Osteoblast (primary cell): ENCODE data around the gene PDGFRA. TPM values are rescaled to one million over a fixed set of nuclear protein-coding genes. Genes with fewer than 3 reads are reported as not detected.
A peak's percentile ranks its signal among the peaks of the same experiment; 100 is the strongest.

Source experiments
- DNase-seq: peaks from one replicate; pipeline ENCODE4 v3.0.0; 2011; ENCODE audit warnings: low spot score, mixed read lengths; ENCODE audit not compliant: insufficient read length; ENCODE audit errors: missing footprints
- H2AFZ ChIP-seq: 2 replicates; pipeline ENCODE4 v1.6.0; 2011; ENCODE audit warnings: mild to moderate bottlenecking, low read length
- H3K27ac ChIP-seq: 2 replicates; pipeline ENCODE4 v1.5.1; 2011; ENCODE audit warnings: mild to moderate bottlenecking, low read depth, low read length, moderate library complexity
- H3K27me3 ChIP-seq: 2 replicates; pipeline ENCODE4 v1.6.0; 2012; ENCODE audit warnings: mild to moderate bottlenecking, control low read depth, inconsistent platforms, low read length, moderate library complexity; ENCODE audit not compliant: insufficient read depth
- H3K36me3 ChIP-seq: 2 replicates; pipeline ENCODE4 v1.5.1; 2011; ENCODE audit warnings: mild to moderate bottlenecking, low read length, control low read depth, moderate library complexity; ENCODE audit not compliant: insufficient read depth
- H3K4me1 ChIP-seq: 2 replicates; pipeline ENCODE4 v1.5.1; 2011; ENCODE audit warnings: mild to moderate bottlenecking, low read length, control low read depth, moderate library complexity; ENCODE audit not compliant: insufficient read depth
- H3K4me2 ChIP-seq: 2 replicates; pipeline ENCODE4 v1.6.0; 2011; ENCODE audit warnings: mild to moderate bottlenecking, low read length; ENCODE audit not compliant: insufficient read depth
- H3K4me3 ChIP-seq: fragments of 200-600 bp; sonication (generic); 3 replicates; pipeline ENCODE4 v1.5.1; 2012; ENCODE audit warnings: mild to moderate bottlenecking, low read length, inconsistent platforms; ENCODE audit not compliant: insufficient read depth
- H3K79me2 ChIP-seq: 2 replicates; pipeline ENCODE4 v1.6.0; 2012; ENCODE audit warnings: mild to moderate bottlenecking, low read length, control low read depth, inconsistent platforms; ENCODE audit not compliant: insufficient read depth
- H3K9me3 ChIP-seq: 2 replicates; pipeline ENCODE4 v1.5.1; 2011; ENCODE audit warnings: low read depth, low read length, control low read depth
- H4K20me1 ChIP-seq: 2 replicates; pipeline ENCODE4 v1.6.0; 2012; ENCODE audit warnings: mild to moderate bottlenecking, low read length, control low read depth; ENCODE audit not compliant: insufficient read depth
- total RNA-seq: library from RNA; depleted of rRNA; stranded (reverse); fragments of >200 nt; gene quantifications from 2 replicates; pipeline ENCODE4 v1.2.3, GENCODE V29; 2012
- TF ChIP-seq, protein P1 (sequence below): IDR thresholded peaks from 2 replicates; pipeline ENCODE4 v1.5.1; 2011; ENCODE audit warnings: mild to moderate bottlenecking, low read depth, low read length, moderate library complexity; ENCODE audit errors: extremely low read depth

The PDGFRA gene
- total RNA-seq, 1 donor = 316 TPM

DNA sequence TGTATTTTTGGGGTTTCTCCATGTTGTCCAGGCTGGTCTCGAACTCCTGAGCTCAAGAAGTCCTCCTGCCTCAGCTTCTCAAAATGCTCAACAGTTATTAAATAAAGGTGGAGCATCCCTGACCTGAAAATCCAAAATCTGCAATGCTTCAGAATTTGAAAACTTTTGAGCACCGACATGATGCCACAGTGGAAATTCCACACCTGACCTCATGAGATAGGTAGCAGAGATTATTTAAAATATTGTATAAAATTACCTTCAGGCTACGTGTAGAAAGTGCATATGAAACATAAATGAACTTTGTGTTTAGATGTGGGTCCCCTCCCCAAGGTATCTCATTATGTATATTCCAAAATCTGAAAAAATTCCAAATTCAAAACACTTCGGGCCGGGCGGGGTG, 42.7 kb upstream of the PDGFRA start:
- Histone ChIP-seq H3K27me3 (no peaks in the 10 kb centered on the region), H3K9me3 (no peaks in the 10 kb centered on the region), H3K79me2 (no peaks in the 10 kb centered on the region), H3K27ac (no peak overlapping the region), H2AFZ (no peak overlapping the region), H4K20me1 (no peaks in the 10 kb centered on the region), H3K4me3 (no peak overlapping the region), H3K4me2 (no peak overlapping the region), H3K36me3 (no peaks in the 10 kb centered on the region), H3K4me1 (no peaks in the 10 kb centered on the region)
- TF ChIP-seq, protein P1, sequence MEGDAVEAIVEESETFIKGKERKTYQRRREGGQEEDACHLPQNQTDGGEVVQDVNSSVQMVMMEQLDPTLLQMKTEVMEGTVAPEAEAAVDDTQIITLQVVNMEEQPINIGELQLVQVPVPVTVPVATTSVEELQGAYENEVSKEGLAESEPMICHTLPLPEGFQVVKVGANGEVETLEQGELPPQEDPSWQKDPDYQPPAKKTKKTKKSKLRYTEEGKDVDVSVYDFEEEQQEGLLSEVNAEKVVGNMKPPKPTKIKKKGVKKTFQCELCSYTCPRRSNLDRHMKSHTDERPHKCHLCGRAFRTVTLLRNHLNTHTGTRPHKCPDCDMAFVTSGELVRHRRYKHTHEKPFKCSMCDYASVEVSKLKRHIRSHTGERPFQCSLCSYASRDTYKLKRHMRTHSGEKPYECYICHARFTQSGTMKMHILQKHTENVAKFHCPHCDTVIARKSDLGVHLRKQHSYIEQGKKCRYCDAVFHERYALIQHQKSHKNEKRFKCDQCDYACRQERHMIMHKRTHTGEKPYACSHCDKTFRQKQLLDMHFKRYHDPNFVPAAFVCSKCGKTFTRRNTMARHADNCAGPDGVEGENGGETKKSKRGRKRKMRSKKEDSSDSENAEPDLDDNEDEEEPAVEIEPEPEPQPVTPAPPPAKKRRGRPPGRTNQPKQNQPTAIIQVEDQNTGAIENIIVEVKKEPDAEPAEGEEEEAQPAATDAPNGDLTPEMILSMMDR = no peak
- DNase-seq = no peak

DNA sequence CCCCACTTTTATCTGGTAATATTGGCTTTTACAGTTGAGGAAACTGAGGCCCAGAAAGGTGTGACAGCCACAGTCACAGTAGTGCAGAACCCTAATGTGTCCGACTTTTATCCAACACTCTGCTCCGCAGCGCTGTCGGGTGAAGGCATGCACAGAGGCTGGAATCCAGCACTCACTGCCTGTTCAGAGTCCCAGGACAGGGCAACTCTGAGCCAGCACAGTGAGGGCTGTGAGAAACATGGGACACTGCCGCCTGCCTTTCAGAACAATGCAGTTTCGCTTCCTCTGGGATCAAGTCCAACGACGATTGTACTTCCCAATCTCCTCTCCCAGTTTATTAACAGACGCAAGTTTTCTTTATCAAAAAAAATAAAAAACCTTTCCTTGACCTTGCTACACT, 41.9 kb upstream of the PDGFRA start:
- DNase-seq = no peak
- TF ChIP-seq, protein P1 = no peak

DNA sequence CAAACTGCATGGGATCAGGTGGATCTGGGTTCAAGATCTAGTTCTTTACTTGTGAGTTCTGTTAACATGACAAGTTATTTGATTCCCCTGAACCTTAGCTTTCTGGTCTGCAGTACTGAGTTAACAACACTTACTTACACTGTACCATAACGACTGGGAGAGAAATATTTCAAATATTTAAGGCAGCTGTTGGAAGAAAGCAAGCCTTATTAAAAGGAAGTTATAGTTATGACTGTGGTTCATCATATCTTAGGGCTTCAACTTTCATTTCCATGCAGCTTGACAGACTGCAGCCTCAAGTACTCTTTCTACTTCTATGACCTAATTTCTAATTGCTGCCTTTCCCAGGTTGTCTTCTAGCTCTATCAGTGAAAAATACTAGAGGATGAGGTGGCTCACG, 40.0 kb upstream of the PDGFRA start:
- Histone ChIP-seq H3K27me3 (no peaks in the 10 kb centered on the region), H3K27ac (no peak overlapping the region), H2AFZ (no peak overlapping the region), H3K79me2 (no peaks in the 10 kb centered on the region), H3K4me1 (no peaks in the 10 kb centered on the region), H3K9me3 (no peaks in the 10 kb centered on the region), H3K36me3 (no peaks in the 10 kb centered on the region), H3K4me2 (peak overlapping the region; percentile 28), H4K20me1 (no peaks in the 10 kb centered on the region), H3K4me3 (no peak overlapping the region)
- no peak for DNase-seq
- TF ChIP-seq, protein P1 = no peak

More for the DNA sequence above, 41.9 kb upstream of the PDGFRA start:
- H3K79me2 ChIP-seq = no peaks in the 10 kb centered on the region
- no peaks in the 10 kb centered on the region for H3K9me3 ChIP-seq
- H3K36me3 ChIP-seq = no peaks in the 10 kb centered on the region
- H3K27me3 ChIP-seq = no peaks in the 10 kb centered on the region
- no peaks in the 10 kb centered on the region for H3K4me1 ChIP-seq
- no peak overlapping the region for H3K27ac ChIP-seq
- no peaks in the 10 kb centered on the region for H4K20me1 ChIP-seq
- no peak overlapping the region for H3K4me2 ChIP-seq
- no peak overlapping the region for H2AFZ ChIP-seq
- no peak overlapping the region for H3K4me3 ChIP-seq

DNA sequence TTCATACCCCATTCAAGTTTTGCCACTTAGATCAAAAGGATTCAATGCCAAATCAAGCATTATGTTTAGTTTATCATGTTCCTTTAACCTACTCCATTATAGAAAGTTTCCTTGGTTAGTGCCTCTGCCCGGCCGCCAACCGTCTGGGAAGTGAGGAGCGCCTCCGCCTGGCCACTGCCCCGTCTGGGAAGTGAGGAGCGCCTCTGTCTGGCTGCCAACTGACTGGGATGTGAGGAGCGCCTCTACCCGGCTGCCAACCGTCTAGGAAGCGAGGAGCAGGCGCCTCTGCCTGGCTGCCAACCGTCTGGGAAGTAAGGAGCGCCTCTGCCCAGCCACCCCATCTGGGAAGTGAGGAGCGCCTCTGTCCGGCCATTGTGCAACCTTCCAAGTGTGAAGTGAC, 36.3 kb upstream of the PDGFRA start:
- TF ChIP-seq, protein P1 = no peak
- Histone ChIP-seq H4K20me1 (no peaks in the 10 kb centered on the region), H3K9me3 (no peaks in the 10 kb centered on the region), H3K79me2 (no peaks in the 10 kb centered on the region), H3K4me1 (peaks cover 8% of the 10 kb centered on the region), H3K27me3 (no peaks in the 10 kb centered on the region), H3K4me2 (no peak overlapping the region), H3K4me3 (no peak overlapping the region), H3K36me3 (no peaks in the 10 kb centered on the region), H2AFZ (no peak overlapping the region), H3K27ac (no peak overlapping the region)
- DNase-seq = no peak
